Activated CD4-positive, alpha-beta T cell treated with anti-CD3 and anti-CD28 coated beads, Interleukin-2, amount 50 U/mL, for 48 hours (primary cell): ENCODE measurements around the gene GFRA4.
"Not testable (repeated sequence)": the region's sequence is repeated elsewhere in the genome, so short reads cannot be mapped to it uniquely, and the experiment has no call there.

Experiments
- DNase-seq, 2 experiments: peaks; one replicate each; pipeline ENCODE4 v3.0.0-alpha.2; 2020

The GFRA4 gene

DNA sequence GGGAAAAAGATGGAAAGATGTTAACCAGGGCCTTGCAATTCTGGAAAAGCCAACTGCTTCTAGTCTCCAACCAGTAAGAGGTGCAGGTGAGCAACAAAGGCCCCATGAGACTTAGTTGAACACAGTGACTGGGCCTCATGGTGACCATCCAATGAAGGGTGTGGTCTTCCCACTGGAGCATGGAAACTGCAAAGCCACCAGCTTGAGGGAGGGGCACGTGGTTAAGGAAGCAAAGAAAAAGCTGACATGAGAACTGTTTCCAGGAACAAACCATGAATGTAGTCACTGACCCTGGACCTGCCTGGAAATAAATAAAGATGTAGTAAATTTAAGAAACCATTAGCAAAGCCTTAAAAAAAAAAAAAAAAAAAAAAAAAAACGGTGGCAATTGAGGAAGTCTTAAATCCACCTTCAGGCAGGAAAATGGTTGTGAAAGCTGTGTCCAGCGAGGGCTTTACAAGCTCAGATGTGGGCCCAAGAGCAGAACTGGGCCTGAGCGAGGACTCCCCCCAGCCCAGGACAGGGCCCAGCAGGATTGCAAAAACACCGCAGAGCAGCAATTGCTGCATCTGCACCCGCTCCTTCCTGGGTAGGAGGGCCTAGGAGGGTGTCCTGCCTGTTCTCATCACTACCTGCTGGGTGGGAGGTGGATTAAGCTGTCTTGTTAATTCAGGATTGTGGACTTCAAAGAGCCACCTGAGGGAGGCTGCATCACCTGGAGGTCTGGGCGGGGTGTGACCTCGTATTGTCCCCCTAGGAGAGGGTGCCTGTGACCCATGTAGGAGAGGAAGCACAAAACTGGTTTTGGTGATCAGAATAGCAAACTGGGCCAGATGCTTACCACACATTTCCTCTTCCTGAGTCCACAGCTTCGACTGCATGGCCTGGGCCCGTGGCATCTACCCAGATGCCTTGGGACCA is 10.3 kb downstream of the GFRA4 start:
- DNase-seq, result no peak

DNA sequence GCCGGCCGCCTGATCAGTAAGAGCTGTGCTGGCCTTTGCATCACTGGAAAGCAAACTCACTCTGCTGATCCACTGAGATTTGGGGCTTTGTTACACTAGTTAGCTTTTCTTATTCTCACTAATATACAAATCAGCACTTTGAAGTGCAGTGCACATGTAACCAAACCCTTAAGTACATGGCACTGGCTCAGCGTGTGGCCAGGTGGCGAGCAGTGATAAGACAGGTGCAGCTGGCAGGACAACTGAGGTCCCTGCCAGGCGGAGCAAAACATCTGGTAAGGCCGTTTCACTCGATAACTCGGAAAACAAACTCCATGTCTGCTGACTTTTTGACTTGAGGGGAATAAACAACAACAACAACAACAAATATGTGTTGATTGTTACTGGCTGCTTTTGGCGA is 11.0 kb downstream of the GFRA4 start:
- no peak for DNase-seq

DNA sequence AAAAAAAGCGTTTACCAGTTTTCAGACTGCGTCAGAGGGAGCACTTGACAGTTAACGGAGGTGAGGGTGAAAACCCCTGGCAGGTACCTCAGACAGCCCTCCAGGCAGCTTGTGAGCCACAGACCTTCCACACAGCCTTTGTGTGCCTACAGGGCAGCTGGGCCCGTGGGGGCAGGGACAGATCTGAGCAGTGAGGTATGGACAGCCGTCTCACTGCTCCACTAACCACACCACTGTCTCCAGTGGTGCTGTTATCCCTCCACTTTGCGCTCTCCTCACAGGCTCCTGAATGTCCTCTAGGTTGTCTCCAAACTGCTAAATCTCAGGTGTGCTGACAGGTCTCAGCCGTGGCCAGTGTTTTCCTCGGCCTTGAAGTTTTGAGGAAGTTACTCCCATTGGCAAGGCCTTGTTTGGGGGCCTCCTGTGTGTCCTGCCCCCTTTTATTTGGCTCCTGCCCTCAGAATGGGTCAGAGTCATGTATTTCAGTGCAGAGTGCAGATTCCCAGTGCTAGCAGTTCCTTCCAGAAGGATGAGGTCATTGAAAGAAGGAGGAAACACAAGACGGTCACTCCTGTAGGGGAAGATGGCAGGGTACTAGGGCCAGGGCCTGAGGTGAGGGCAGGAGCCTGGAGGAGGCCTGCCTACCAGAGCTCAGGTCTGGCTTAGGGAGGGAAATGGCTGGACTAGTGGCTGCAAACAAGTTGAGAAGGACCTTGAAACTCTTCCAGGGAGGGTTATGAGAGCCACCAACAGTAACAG is 11.8 kb downstream of the GFRA4 start:
- DNase-seq, result no peak

DNA sequence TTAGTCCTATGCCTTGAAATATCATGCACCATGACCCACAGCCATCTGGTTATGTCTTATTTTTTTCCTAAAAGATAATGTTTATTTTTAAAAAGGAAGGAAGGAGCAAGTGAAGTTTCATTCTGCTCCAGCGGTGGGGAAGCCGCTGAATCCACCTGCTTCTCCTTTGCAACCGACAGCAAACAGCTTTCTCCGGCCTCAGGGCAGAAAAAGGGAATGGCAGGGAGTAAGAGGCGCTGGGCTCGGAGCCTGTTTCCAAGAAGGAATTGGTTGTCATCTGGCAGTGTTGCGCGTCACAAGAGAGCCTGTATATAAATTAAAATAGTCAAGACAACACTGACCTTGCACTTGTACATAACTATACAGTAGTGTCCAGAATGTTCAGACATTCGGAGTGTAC is 14.2 kb downstream of the GFRA4 start:
- DNase-seq, result no peak

DNA sequence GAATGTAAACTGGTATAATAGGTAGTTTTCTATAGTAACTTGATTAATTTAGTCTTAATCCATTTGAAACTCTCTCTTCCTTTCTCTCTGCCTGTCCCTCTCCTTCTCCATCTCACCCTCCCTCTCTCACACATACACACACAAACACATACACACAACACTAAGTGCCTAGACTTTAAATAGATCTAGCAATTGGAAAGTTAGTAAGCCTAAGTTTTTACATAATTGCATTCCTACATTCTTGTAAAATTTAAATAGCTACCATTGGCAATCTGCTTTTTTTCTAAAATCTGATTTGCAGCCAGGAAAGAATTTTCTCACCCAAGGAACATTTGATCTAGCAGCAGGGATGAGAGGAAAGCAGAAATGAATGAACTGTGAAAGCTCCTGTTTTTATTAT is 15.7 kb downstream of the GFRA4 start:
- no peak for DNase-seq

DNA sequence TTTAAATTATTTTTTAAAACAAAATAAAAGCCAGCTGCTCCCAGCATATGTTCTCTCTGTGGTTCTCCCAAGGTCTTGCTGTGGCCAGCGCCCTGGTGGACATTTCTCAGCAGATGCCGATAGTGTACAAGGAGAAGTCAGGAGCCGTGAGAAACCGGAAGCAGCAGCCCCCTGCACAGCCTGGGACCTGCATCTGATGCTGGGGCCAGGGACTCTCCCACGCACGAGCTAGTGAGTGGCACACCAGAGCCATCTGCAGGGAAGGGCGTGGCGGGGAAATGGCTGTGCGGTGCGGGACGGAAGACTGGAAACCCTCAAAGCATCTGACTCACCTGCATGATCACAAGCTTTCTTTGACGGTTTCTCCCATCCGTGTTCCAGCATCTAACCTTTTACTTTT is 16.5 kb downstream of the GFRA4 start:
- no peak for DNase-seq

DNA sequence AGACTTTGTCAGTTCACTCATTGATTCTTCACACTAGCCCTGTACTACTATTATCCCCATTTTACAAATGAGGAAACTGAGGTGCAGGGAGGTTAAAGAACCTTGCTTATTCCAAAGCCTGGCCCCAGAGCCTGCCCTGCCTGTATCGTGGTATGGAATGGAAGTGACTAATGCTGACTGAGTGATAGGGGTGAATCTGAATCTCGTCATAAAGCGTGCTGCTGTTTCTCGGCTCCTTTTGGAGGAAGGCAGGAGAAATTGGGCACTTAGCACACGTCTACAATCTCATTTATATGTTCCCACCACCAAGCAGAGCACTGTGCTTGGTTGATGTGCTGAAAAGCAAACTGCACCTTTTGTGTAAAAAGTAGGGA is 17.1 kb downstream of the GFRA4 start:
- no peak for DNase-seq

DNA sequence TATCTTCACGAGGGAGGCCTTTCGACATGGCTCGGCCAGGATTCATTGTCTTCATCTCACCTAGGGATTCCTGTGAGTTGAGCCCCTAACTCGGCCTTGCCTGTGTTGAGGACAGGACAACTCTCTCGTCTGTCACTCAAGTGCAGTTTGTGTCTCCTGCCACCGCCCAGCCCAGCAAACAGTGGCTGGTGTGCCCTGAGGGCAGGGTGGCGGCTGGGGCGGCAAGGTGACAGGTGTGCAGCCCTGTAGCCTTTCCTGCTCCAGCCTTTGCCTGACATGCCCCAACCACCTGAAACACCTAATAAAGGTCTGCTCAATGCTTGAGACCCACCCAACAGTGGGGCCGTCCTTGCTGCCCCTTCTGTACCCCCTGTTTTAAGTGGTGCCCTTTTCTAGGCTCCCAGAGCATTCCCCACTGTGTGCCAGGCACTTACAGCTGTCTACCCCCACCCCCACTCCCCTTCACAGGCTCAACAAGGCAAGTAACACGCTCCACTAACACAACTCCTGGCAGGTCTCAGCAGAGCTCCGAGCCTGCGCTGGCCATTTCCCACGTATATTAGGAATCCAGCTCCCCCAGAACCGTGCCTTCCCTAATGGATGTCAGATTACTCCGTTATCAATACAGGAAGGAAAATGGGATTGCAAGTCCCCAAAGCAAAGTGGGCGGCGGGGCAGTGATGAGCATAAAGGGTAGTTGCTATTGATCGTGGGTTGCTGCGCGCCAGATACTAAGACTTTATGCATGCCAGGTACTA is 17.7 kb downstream of the GFRA4 start:
- no peak for DNase-seq

DNA sequence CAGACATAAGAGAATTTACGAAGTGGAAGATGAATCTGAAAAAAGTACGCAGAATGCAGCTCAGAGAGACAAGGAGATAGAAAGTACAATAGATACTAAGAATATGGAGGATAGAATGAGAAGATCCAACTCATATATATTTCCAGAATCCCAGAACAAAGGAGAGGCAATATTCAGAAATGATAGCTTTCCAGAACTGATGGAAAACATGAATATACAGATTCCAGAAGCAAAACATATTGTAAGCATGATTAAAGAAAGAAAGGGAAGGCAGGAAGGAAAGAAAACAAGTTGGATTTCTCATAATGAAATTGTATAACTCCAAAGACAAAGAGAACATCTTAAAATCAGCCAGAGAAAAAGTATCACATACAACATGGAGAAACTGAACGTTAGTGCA is 22.9 kb downstream of the GFRA4 start:
- no peak for DNase-seq

DNA sequence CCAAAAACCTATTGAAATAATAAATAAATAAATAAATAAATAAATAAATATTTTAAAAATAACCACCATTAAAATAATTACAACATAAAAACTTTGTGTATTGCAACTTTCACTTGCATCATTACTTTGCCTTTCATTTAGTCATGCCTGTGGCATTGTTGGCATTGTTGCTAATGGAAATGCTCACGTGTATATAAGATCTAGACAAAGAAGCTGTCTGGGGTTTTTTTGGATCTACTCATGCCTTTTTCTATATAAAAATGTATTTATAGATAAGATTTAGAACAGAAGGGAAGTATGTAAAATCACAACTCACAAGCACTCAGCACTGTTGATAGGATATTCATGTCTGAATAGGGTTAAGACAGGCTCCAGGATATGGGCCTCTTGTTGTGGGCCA is 27.9 kb downstream of the GFRA4 start:
- no peak for DNase-seq

DNA sequence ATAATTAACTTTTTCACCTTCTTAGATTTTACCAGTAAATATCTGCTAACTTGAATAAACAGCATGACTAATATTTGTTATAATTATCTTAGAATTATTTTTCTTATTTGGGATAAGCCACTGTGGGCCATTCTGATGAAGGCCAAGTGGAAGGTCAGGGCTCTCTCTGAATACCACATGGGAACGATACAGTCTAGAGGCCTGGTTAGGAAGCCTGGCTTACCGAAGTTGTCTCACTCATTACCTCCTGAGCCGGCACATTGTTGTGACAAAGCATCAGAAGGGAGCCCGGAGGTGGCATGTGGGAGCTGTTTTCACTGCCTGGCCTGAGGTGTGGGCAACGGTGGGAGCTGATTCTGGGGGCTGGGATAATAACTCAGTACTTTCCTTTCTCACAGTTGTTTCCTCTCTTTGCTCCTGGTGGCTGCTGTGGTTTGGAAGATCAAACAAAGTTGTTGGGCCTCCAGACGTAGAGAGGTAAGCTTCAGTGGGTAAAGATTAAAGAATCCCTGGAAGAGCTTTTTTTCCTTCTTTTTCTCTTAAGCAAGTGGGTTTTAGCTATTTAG is 29.2 kb downstream of the GFRA4 start:
- DNase-seq, result no peak

DNA sequence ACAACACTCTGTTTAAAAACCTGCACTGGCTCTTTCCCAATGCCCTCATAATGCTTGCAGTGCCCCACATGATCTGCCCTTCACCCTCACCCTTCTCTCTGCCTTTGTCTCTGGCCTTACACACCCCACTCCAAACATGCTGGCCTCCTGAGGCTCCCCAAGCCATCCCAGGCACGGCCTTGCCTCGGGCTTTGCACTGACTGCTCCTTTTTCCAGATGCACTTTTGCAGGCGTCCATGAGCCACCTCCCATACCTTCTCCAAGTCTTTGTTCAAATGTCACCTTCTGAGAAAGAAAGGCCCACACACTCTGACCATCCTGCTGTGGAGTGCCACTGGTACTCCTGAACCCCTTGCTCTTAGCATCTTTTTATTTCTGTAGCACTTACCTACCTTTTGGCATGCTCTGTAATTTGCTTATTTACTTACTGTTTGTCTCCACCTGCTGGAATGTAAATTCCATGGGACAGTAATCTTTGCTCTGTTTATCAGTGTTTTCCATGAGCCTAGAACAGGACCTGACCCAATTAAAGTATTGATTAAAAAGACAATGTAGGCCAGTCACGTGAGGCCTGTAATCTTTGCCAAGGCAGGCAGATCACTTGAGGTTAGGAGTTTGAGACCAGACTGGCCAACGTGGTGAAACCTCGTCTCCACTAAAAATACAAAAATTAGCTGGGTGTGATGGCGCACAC is 30.7 kb downstream of the GFRA4 start:
- no peak for DNase-seq

DNA sequence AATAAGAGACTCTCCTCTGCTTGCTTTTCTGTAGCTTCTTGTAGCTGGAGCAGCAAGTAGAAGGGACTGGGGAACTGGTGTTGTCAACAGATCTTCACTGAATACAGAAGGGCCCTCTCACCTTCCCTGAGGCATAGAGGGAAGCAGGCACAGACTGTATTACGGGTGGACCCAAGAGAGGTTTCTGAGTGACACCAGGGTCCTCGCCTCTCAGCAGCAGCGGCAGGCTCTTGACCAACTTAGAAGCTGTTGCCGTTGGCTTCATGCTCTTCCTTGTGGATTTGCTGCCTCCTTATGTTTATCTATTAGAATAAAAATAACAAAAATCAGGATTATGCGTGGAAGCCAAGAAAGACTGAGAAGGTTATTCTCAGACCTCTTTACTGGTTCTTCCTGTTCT is 31.7 kb downstream of the GFRA4 start:
- no peak for DNase-seq

DNA sequence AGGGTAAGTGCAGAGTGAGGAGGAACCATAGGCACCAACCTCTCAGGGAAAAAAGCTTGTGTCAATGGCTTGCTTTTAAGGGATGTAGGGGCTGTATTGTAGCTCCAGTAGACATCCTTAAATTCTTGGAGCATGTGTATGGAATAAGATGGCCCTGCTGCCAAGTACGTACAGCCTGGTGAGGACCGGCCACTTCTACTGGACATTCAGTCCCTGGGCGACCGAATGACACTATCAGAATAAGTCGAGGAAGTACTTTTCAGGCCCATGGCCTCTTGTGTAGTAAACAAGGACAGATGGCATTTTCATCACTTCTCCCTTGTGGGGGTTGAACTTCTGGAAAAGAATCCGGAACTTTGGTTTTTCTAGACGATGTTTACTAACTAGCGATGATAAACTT is 32.8 kb downstream of the GFRA4 start:
- DNase-seq, result no peak

DNA sequence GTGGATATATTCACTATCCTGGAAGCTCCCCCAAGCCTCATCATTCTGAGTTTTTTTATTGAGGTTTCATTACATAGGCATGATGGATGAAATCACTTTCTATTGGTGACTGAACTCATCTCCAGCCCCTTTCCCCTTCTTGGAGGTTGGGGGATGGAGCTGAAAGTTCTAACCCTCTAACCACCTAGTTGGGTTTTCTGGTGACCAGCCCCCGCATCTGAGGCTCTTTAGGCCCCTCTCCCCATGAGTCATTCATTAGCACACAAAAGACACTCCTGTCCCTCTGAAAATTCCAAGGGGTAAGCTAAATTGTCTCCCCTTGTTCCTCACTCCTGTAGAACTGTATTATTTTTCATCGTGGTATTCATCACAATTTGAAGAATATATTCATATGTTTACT is 33.3 kb downstream of the GFRA4 start:
- DNase-seq, result no peak

DNA sequence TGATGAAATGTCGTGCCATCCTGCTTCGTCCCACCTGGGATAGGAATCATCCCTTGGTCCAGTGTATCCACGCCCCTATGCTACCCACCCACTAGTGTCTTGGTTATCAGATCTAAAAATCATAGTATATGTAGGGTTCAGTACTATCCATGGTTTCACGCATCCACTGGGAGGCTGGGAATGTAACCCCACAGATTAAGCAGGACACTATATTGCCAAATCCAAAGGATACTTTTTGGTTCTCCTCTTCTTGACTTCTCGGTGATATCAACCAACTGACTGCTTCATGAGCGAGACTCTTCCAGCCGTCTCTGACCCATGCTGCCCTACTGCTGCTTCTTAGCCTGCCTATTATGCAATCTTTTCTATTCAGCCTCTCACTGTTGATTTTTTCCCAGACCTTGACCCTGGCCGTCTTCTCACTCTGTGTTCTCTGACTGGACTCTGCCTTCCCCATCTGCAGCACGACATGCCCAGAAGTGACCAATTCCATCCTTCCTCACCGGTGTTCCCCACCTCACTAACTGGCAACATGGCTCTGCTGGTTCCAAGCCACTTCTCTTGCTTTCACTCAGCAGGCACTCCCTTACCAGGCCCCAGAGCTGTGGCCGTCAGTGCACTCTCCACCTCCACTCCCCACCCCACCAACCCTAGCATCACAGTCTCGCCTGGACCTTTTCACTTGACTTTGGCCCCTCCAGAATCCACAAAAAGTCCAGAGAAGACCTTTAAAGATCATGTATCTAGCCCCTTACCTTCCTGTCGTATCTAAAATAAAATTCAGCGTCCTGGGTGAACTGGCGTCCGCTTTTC is 34.5 kb downstream of the GFRA4 start:
- no peak for DNase-seq

DNA sequence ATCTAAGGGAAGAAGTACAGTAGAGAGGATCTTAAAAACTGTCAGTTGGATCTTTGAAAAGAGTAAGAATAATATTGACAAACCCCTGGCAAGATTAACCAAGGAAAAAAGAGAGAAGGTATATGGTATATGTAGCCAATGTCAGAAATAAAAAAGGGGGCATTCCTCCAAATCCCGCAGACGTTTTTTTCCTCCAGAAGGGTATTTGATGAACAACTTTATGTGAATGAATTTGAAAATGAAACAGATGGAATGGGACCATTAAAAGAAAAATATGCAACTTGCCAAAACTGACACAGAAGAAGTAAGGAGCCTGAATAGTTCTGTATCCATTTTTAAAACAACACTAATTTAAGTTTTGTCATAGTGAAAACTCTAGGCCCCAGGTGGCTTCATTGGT is 35.7 kb downstream of the GFRA4 start:
- no peak for DNase-seq

DNA sequence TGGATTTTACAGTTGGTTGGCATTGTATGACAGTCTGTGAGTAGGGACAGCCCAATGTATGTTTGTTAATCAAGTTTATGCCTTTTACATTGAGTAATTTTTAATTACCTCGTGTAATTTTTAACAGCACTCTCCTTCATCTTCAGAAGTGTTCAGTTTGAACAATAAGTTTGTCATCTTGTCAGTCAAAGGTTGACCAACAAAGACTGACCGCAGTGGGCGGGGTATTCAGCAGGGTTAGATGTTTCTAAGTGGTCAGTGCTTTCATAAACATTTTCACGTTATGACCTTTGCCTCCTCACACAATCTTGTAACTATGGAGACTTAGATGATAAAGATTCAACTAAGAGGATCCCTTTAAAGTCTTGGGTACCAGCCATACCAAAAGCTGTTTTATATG is 40.8 kb downstream of the GFRA4 start:
- DNase-seq, result no peak

DNA sequence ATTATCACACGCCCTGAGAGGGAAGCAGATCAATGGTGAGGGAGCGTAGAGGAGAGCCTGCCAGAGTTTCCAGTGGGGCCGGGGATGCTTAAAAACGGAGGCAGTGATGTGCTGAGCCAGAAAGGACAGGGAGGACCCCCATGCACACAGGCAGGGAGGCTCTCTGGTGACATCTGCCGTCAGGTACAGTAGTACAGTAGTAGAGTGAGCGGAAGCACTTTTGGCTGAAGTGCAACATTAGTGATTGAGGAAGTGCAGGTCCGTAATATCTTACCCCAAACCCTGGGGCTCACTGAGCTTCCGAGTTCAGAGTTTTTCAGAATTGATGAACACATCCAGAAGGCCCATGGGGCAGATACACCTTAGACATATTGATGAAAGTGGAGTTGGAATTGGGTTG is 42.1 kb downstream of the GFRA4 start:
- no peak for DNase-seq

DNA sequence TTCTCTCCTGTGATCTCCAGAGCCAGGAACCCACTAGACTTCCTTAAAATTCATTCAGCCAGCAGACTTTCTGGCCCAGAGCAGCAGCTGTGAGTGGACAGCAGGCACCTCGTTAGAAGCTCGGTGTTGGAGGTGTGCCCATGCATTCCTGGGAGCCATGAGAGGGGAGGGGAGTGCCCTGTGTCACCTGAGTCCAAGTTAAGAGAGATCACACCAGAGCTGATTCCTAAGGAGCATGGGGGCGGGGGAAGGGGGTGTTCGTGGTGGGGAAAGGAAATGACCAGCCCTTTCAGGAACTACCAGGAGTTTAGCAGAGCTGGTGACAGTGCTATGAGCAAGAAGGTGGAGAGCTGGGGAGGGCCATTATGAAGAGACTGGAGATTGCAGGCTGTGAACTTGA is 46.9 kb downstream of the GFRA4 start:
- DNase-seq, result no peak

DNA sequence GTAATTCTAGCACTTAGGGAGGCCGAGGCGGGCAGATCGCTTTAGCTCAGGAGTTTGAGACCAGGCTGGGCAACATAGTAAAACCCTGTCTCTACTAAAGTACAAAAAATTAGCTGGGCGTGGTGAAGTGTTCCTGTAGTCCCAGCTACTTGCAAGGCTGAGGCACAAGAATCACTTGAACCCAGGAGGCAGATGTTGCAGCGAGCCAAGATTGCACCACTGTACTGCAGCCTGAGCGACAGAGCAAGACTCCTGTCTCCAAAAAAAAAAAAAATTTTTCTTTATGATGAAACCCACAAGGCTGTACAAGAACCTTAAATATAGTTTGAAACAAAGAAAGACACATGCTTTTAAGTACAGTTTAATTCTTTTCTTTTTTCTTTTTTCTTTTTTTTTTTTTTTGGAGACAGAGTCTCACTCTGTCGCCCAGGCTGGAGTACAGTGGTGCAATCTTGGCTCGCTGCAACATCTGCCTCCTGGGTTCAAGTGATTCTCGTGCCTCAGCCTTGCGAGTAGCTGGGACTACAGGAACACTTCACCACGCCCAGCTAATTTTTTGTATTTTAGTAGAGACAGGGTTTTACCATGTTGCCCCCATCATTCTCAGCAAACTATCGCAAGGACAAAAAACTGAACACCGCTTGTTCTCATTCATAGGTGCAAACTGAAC is 47.9 kb downstream of the GFRA4 start:
- not testable (repeated sequence) for DNase-seq
